Activated CD4-positive, alpha-beta T cell treated with anti-CD3 and anti-CD28 coated beads, Interleukin-2, amount 10 ng/mL, durations not matched to agents 7 days and 5 days (primary cell): ENCODE data around the gene NUP214. TPM values are rescaled to one million over a fixed set of nuclear protein-coding genes. Genes with fewer than 3 reads are reported as not detected.
"Not testable (repeated sequence)": the region's sequence is repeated elsewhere in the genome, so short reads cannot be mapped to it uniquely, and the experiment has no call there.

Experiments
- CTCF ChIA-PET: fragments of 350-600 bp; sonication (Branson Sonifier 250); formaldehyde crosslinking; loops from one replicate; lab custom pipeline; 2021; ENCODE audit warnings: antibody characterized with exemption; lab: Charles Lee
- POLR2A ChIA-PET: fragments of 350-600 bp; sonication (Branson Sonifier 250); formaldehyde crosslinking; loops from one replicate; lab custom pipeline; 2021; ENCODE audit warnings: antibody characterized with exemption; lab: Charles Lee
- DNase-seq: peaks from one replicate; pipeline ENCODE4 v3.0.0-alpha.2; 2020
- H3K27ac Mint-ChIP-seq: one replicate; pipeline ENCODE4 v1.8.0; 2021; ENCODE audit warnings: mild to moderate bottlenecking, moderate library complexity, mixed read lengths
- H3K27me3 Mint-ChIP-seq: one replicate; pipeline ENCODE4 v1.8.0; 2021; ENCODE audit warnings: mixed read lengths
- H3K36me3 Mint-ChIP-seq: one replicate; pipeline ENCODE4 v1.8.0; 2021; ENCODE audit warnings: low read depth, mixed read lengths
- H3K4me1 Mint-ChIP-seq: one replicate; pipeline ENCODE4 v1.8.0; 2021; ENCODE audit warnings: mixed read lengths
- H3K4me3 Mint-ChIP-seq: one replicate; pipeline ENCODE4 v1.8.0; 2021; ENCODE audit warnings: mild to moderate bottlenecking, moderate library complexity, mixed read lengths
- H3K9me3 Mint-ChIP-seq: one replicate; pipeline ENCODE4 v1.8.0; 2021; ENCODE audit warnings: mixed read lengths
- total RNA-seq, 2 experiments: library from RNA; stranded (reverse); gene quantifications; one replicate each; pipeline ENCODE4 v1.2.3, GENCODE V29; 2021

Gene NUP214
- total RNA-seq, 2 experiments from 2014 or later: 58.0 to 69.4 TPM

- no peaks in the 10 kb centered on the region for H3K9me3 Mint-ChIP-seq
- H3K27me3 Mint-ChIP-seq: no peaks in the 10 kb centered on the region
- ChIA-PET CTCF (interaction anchor here (0.9 to 2.0 kb wide), 5 partner anchors 8 to 26 kb away, joined by 3 to 11 read pairs (median 5); no protein-coding TSS in a partner anchor), POLR2A (interaction anchor here (1.0 to 1.7 kb wide), 3 partner anchors 9 to 141 kb away, joined by 3 to 7 read pairs (median 4); partner anchors contain the start of genes FAM78A and NUP214)
- peak; percentile 56 for DNase-seq
- peaks cover 76% of the 10 kb centered on the region for H3K36me3 Mint-ChIP-seq
- H3K4me1 Mint-ChIP-seq: peaks cover 77% of the 10 kb centered on the region
- H3K27ac Mint-ChIP-seq: peak overlapping the region; percentile 99
- H3K4me3 Mint-ChIP-seq: peak overlapping the region; percentile 96
Observed at GRCh38 chr9:131266266-131267229, 141.2 kb downstream of the NUP214 start.

GRCh38 chr9:131270171-131271015 is 145.0 kb downstream of the NUP214 start:
- DNase-seq: peak; percentile 68
- Mint-ChIP-seq H3K36me3 (peaks cover 78% of the 10 kb centered on the region), H3K9me3 (no peaks in the 10 kb centered on the region), H3K4me1 (peaks cover 58% of the 10 kb centered on the region), H3K27ac (peak overlapping the region; percentile 99), H3K4me3 (peak overlapping the region; percentile 96), H3K27me3 (no peaks in the 10 kb centered on the region)
- ChIA-PET CTCF (interaction anchor here (0.5 to 9.8 kb wide), 6 partner anchors 9 to 107 kb away, joined by 4 to 74 read pairs (median 4); no protein-coding TSS in a partner anchor), POLR2A (interaction anchor here (1.8 to 4.6 kb wide), 2 partner anchors 14 to 32 kb away, joined by 5 to 25 read pairs; no protein-coding TSS in a partner anchor)

- DNase-seq, H3K9me3 Mint-ChIP-seq, H3K27me3 Mint-ChIP-seq: not testable (repeated sequence)
- ChIA-PET POLR2A (interaction anchor here (1.8 to 4.6 kb wide), 2 partner anchors 14 to 32 kb away, joined by 5 to 25 read pairs; no protein-coding TSS in a partner anchor), CTCF (interaction anchor here (0.5 to 9.8 kb wide), 6 partner anchors 9 to 108 kb away, joined by 4 to 74 read pairs (median 5); no protein-coding TSS in a partner anchor)
- H3K27ac Mint-ChIP-seq: peak overlapping the region; percentile 99
- peaks cover 53% of the 10 kb centered on the region for H3K4me1 Mint-ChIP-seq
- peaks cover 83% of the 10 kb centered on the region for H3K36me3 Mint-ChIP-seq
- H3K4me3 Mint-ChIP-seq: peak overlapping the region; percentile 96
Observed at GRCh38 chr9:131271016-131271273, 145.6 kb downstream of the NUP214 start.

- POLR2A ChIA-PET: interaction anchor here (0.7 to 4.6 kb wide), 2 partner anchors 15 to 1201 kb away, joined by 3 to 25 read pairs; no protein-coding TSS in a partner anchor
- H3K4me1 Mint-ChIP-seq: peaks cover 47% of the 10 kb centered on the region
- H3K9me3 Mint-ChIP-seq: no peaks in the 10 kb centered on the region
- no peak for DNase-seq
- H3K36me3 Mint-ChIP-seq: peaks cover 82% of the 10 kb centered on the region
- peak overlapping the region; percentile 96 for H3K4me3 Mint-ChIP-seq
- H3K27ac Mint-ChIP-seq: peak overlapping the region; percentile 99
- CTCF ChIA-PET: interaction anchor here (0.6 to 9.8 kb wide), 5 partner anchors 8 to 467 kb away, joined by 3 to 74 read pairs (median 5); no protein-coding TSS in a partner anchor
- H3K27me3 Mint-ChIP-seq: no peaks in the 10 kb centered on the region
Observed at GRCh38 chr9:131271506-131271931, 146.1 kb downstream of the NUP214 start.

GRCh38 chr9:131272212-131272611 is 146.8 kb downstream of the NUP214 start:
- H3K36me3 Mint-ChIP-seq: peaks cover 75% of the 10 kb centered on the region
- ChIA-PET POLR2A (interaction anchor here (4.6 kb wide), 1 partner anchor 16 kb away, joined by 25 read pairs; no protein-coding TSS in a partner anchor), CTCF (interaction anchor here (1.1 to 9.8 kb wide), 4 partner anchors 8 to 467 kb away, joined by 3 to 74 read pairs (median 6); no protein-coding TSS in a partner anchor)
- H3K4me3 Mint-ChIP-seq: peak overlapping the region; percentile 96
- no peaks in the 10 kb centered on the region for H3K9me3 Mint-ChIP-seq
- H3K4me1 Mint-ChIP-seq: peaks cover 40% of the 10 kb centered on the region
- peak overlapping the region; percentile 99 for H3K27ac Mint-ChIP-seq
- DNase-seq: no peak
- no peaks in the 10 kb centered on the region for H3K27me3 Mint-ChIP-seq

GRCh38 chr9:131273146-131273855 is 147.9 kb downstream of the NUP214 start:
- Mint-ChIP-seq H3K9me3 (no peaks in the 10 kb centered on the region), H3K27ac (peak overlapping the region; percentile 95), H3K4me3 (peak overlapping the region; percentile 96), H3K36me3 (peaks cover 71% of the 10 kb centered on the region), H3K4me1 (peaks cover 37% of the 10 kb centered on the region), H3K27me3 (no peaks in the 10 kb centered on the region)
- POLR2A ChIA-PET: interaction anchor here (1.7 to 4.6 kb wide), 2 partner anchors 17 to 36 kb away, joined by 5 to 24 read pairs; no protein-coding TSS in a partner anchor
- DNase-seq: peak; percentile 25
- CTCF ChIA-PET: interaction anchor here (1.0 to 9.8 kb wide), 4 partner anchors 9 to 99 kb away, joined by 3 to 74 read pairs (median 7); no protein-coding TSS in a partner anchor

- CTCF ChIA-PET: interaction anchor here (1.2 to 9.8 kb wide), 5 partner anchors 8 to 22 kb away, joined by 3 to 74 read pairs (median 6); no protein-coding TSS in a partner anchor
- Mint-ChIP-seq H3K9me3 (no peaks in the 10 kb centered on the region), H3K4me3 (peak overlapping the region; percentile 96), H3K4me1 (peaks cover 41% of the 10 kb centered on the region), H3K27me3 (no peaks in the 10 kb centered on the region), H3K27ac (peak overlapping the region; percentile 95), H3K36me3 (peaks cover 68% of the 10 kb centered on the region)
- peak; percentile 41 for DNase-seq
- POLR2A ChIA-PET: interaction anchor here (1.7 to 4.6 kb wide), 2 partner anchors 18 to 36 kb away, joined by 5 to 24 read pairs; no protein-coding TSS in a partner anchor
Observed at GRCh38 chr9:131273856-131274673, 148.7 kb downstream of the NUP214 start.

- H3K27me3 Mint-ChIP-seq: no peaks in the 10 kb centered on the region
- CTCF ChIA-PET: interaction anchor here (1.2 to 9.8 kb wide), 4 partner anchors 9 to 23 kb away, joined by 3 to 74 read pairs (median 6); no protein-coding TSS in a partner anchor
- POLR2A ChIA-PET: interaction anchor here (0.6 to 4.6 kb wide), 3 partner anchors 13 to 37 kb away, joined by 5 to 24 read pairs (median 5); no protein-coding TSS in a partner anchor
- DNase-seq: no peak
- peak overlapping the region; percentile 96 for H3K4me3 Mint-ChIP-seq
- H3K27ac Mint-ChIP-seq: peak overlapping the region; percentile 95
- peaks cover 61% of the 10 kb centered on the region for H3K36me3 Mint-ChIP-seq
- H3K4me1 Mint-ChIP-seq: peaks cover 42% of the 10 kb centered on the region
- H3K9me3 Mint-ChIP-seq: no peaks in the 10 kb centered on the region
Observed at GRCh38 chr9:131274674-131275331, 149.4 kb downstream of the NUP214 start.

- no peaks in the 10 kb centered on the region for H3K27me3 Mint-ChIP-seq
- peak overlapping the region; percentile 96 for H3K4me3 Mint-ChIP-seq
- peak; percentile 40 for DNase-seq
- peaks cover 37% of the 10 kb centered on the region for H3K4me1 Mint-ChIP-seq
- CTCF ChIA-PET: interaction anchor here (0.8 to 9.8 kb wide), 6 partner anchors 9 to 33 kb away, joined by 3 to 74 read pairs (median 4); no protein-coding TSS in a partner anchor
- POLR2A ChIA-PET: interaction anchor here (0.6 to 4.6 kb wide), 3 partner anchors 9 to 19 kb away, joined by 4 to 24 read pairs (median 5); no protein-coding TSS in a partner anchor
- no peaks in the 10 kb centered on the region for H3K9me3 Mint-ChIP-seq
- H3K36me3 Mint-ChIP-seq: peaks cover 56% of the 10 kb centered on the region
- peak overlapping the region; percentile 95 for H3K27ac Mint-ChIP-seq
Observed at GRCh38 chr9:131275332-131276093, 150.1 kb downstream of the NUP214 start.
